Thyroid gland (tissue), 4 donors: ENCODE results near the gene ATG4C.

ENCODE experiments used
- POLR2A ChIP-seq, 2 donors: fragments of 450-650 bp; IDR thresholded peaks; one replicate each; pipeline ENCODE4 v1.6.1; 2017; ENCODE audit warnings: antibody characterized with exemption in 2 of 2, mild to moderate bottlenecking in 2 of 2, moderate library complexity in 1 of 2
- TF ChIP-seq, protein P1 (sequence below), 6 experiments: fragments of 200-600 bp in 3 of 6; fragments of 450-650 bp in 3 of 6; sonication (generic) in 3 of 6; IDR thresholded peaks; one replicate each; pipeline ENCODE4 v1.5.1; 2016 to 2019; ENCODE audit warnings: antibody characterized with exemption in 6 of 6, mild to moderate bottlenecking in 2 of 6, inconsistent platforms in 1 of 6, moderate library complexity in 1 of 6

DNA sequence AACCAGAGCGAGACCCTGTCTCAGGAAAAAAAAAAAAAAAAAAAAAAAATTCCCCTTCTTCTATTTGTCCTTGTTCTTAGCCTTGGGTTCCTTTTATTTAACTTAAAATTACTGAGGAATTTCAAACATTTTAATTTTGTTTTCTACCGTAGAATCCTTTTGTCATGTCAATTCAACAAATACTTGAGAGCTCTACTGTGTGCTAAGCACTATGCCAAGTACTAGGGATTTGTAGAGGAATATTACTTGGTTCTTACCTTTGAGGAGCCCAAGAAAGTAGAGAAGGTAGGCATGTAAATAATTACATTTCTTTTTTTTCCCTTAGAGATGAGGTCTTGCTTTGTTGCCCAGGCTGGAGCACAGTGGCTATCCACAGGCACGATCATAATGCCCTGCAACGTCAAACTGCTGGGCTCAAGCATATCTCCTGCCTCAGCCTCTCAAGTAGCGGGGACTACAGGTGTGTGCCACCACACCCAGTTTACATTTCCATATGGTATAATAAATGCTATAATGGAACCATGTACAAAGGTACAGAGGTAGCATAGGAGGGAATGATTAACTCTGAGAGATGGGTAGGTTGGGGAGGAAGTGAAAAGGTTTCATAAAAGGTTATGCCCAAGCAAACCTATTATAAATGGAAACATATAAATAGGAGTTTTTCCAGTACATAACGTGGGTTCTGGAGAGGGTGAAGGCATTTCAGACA lies 104.0 kb downstream of the ATG4C start:
- TF ChIP-seq, protein P1, sequence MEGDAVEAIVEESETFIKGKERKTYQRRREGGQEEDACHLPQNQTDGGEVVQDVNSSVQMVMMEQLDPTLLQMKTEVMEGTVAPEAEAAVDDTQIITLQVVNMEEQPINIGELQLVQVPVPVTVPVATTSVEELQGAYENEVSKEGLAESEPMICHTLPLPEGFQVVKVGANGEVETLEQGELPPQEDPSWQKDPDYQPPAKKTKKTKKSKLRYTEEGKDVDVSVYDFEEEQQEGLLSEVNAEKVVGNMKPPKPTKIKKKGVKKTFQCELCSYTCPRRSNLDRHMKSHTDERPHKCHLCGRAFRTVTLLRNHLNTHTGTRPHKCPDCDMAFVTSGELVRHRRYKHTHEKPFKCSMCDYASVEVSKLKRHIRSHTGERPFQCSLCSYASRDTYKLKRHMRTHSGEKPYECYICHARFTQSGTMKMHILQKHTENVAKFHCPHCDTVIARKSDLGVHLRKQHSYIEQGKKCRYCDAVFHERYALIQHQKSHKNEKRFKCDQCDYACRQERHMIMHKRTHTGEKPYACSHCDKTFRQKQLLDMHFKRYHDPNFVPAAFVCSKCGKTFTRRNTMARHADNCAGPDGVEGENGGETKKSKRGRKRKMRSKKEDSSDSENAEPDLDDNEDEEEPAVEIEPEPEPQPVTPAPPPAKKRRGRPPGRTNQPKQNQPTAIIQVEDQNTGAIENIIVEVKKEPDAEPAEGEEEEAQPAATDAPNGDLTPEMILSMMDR (IDR thresholded peaks at IDR 0.05), result no peak
- TF ChIP-seq POLR2A (IDR thresholded peaks at IDR 0.05), result no peak
